HepG2 (cell line): ENCODE measurements around the gene CAPN10. TPM values are rescaled to one million over a fixed set of nuclear protein-coding genes. Genes with fewer than 3 reads are reported as not detected.
A peak's percentile ranks its signal among the peaks of the same experiment; 100 is the strongest.

Source experiments
- ATM ChIP-seq: fragments of 450-650 bp; IDR thresholded peaks from 2 replicates; pipeline ENCODE4 v1.7.1; 2017; ENCODE audit warnings: mild to moderate bottlenecking, borderline replicate concordance
- DNMT1 ChIP-seq: sonication (generic); formaldehyde crosslinking; IDR thresholded peaks from 2 replicates; pipeline ENCODE4 v1.5.1; 2020; ENCODE audit warnings: mild to moderate bottlenecking, missing genetic modification reagents
- GABPA ChIP-seq, 2 experiments: IDR thresholded peaks; 2 replicates each; pipeline ENCODE4 v1.6.1; 2011 to 2016; ENCODE audit warnings: low read depth in 2 of 2, low read length in 1 of 2, missing biosample characterization in 1 of 2, missing genetic modification characterization in 1 of 2
- GMEB2 ChIP-seq: IDR thresholded peaks from 2 replicates; pipeline ENCODE4 v1.6.1; 2016; ENCODE audit warnings: missing biosample characterization, missing genetic modification reagents, low read depth
- HCFC1 ChIP-seq: fragments of 150-350 bp; IDR thresholded peaks from 2 replicates; pipeline ENCODE4 v1.6.1; 2014; ENCODE audit warnings: low read depth, low read length
- IRX3 ChIP-seq: sonication (generic); formaldehyde crosslinking; IDR thresholded peaks from 2 replicates; pipeline ENCODE4 v1.8.1; 2023; ENCODE audit warnings: mild to moderate bottlenecking, low read depth, missing genetic modification reagents, borderline replicate concordance
- KMT2A ChIP-seq: sonication (generic); formaldehyde crosslinking; IDR thresholded peaks from 2 replicates; pipeline ENCODE4 v1.4.0; 2020; ENCODE audit warnings: missing genetic modification reagents
- MED1 ChIP-seq: sonication (generic); formaldehyde crosslinking; IDR thresholded peaks from 2 replicates; pipeline ENCODE4 v1.4.0; 2020; ENCODE audit warnings: missing genetic modification reagents
- NPAS2 ChIP-seq: sonication (generic); formaldehyde crosslinking; IDR thresholded peaks from 2 replicates; pipeline ENCODE4 v1.8.0; 2022; ENCODE audit warnings: mild to moderate bottlenecking, missing genetic modification reagents, borderline replicate concordance
- PHF8 ChIP-seq: sonication (generic); formaldehyde crosslinking; IDR thresholded peaks from 2 replicates; pipeline ENCODE4 v1.5.0; 2020; ENCODE audit warnings: missing genetic modification reagents
- POGZ ChIP-seq: sonication (generic); formaldehyde crosslinking; IDR thresholded peaks from 2 replicates; pipeline ENCODE4 v1.4.0; 2020; ENCODE audit warnings: mild to moderate bottlenecking, missing genetic modification reagents
- POLR2A ChIP-seq, 2 experiments: IDR thresholded peaks; 2 replicates each; pipeline ENCODE4 v1.6.1; 2011; ENCODE audit warnings: low read depth in 2 of 2, low read length in 2 of 2, mild to moderate bottlenecking in 1 of 2, moderate library complexity in 1 of 2; ENCODE audit not compliant: insufficient read depth in 1 of 2
- PTBP1 ChIP-seq: fragments of 200-400 bp; formaldehyde crosslinking; IDR thresholded peaks from 2 replicates; pipeline ENCODE4 v1.6.1; 2018; ENCODE audit warnings: low read length, low read depth; ENCODE audit not compliant: poor library complexity, severe bottlenecking
- RXRB ChIP-seq: IDR thresholded peaks from 2 replicates; pipeline ENCODE4 v1.6.1; 2016; ENCODE audit warnings: borderline replicate concordance, missing genetic modification reagents, missing compliant biosample characterization
- SATB2 ChIP-seq: sonication (generic); formaldehyde crosslinking; IDR thresholded peaks from 2 replicates; pipeline ENCODE4 v1.5.0; 2020; ENCODE audit warnings: missing genetic modification reagents
- SIN3A ChIP-seq: IDR thresholded peaks from 2 replicates; pipeline ENCODE4 v1.6.1; 2011; ENCODE audit warnings: low read depth, mild to moderate bottlenecking, control low read depth, low read length, borderline replicate concordance
- SP5 ChIP-seq: IDR thresholded peaks from 2 replicates; pipeline ENCODE4 v1.6.1; 2016; ENCODE audit warnings: low read depth, borderline replicate concordance
- TFDP2 ChIP-seq: sonication (generic); formaldehyde crosslinking; IDR thresholded peaks from 2 replicates; pipeline ENCODE4 v1.4.0; 2020; ENCODE audit warnings: missing genetic modification reagents
- TFE3 ChIP-seq: IDR thresholded peaks from 2 replicates; pipeline ENCODE4 v1.6.1; 2016
- ZNF263 ChIP-seq: sonication (generic); formaldehyde crosslinking; IDR thresholded peaks from 2 replicates; pipeline ENCODE4 v1.4.0; 2020; ENCODE audit warnings: missing genetic modification reagents
- ZNF563 ChIP-seq: sonication (generic); formaldehyde crosslinking; IDR thresholded peaks from 2 replicates; pipeline ENCODE4 v1.8.0; 2022; ENCODE audit warnings: mild to moderate bottlenecking, moderate library complexity, missing genetic modification reagents
- ZNF598 ChIP-seq: sonication (generic); formaldehyde crosslinking; IDR thresholded peaks from 2 replicates; pipeline ENCODE4 v1.5.1; 2020; ENCODE audit warnings: mild to moderate bottlenecking, missing genetic modification reagents, borderline replicate concordance
- ZNF615 ChIP-seq: sonication (generic); formaldehyde crosslinking; IDR thresholded peaks from 2 replicates; pipeline ENCODE4 v1.5.0; 2020; ENCODE audit warnings: mild to moderate bottlenecking, missing genetic modification reagents, borderline replicate concordance
- ZNF766 ChIP-seq: sonication (generic); formaldehyde crosslinking; IDR thresholded peaks from 2 replicates; pipeline ENCODE4 v1.5.0; 2020; ENCODE audit warnings: missing genetic modification reagents, borderline replicate concordance
- ZNF772 ChIP-seq: sonication (generic); formaldehyde crosslinking; IDR thresholded peaks from 2 replicates; pipeline ENCODE4 v1.5.0; 2020; ENCODE audit warnings: mild to moderate bottlenecking, missing genetic modification reagents
- ZNF777 ChIP-seq: sonication (generic); formaldehyde crosslinking; IDR thresholded peaks from 2 replicates; pipeline ENCODE4 v1.4.0; 2020; ENCODE audit warnings: missing genetic modification reagents
- polyA plus RNA-seq, 8 experiments: library from polyadenylated mRNA; depleted of rRNA in 3 of 8; stranded (reverse) in 7 of 8; unstranded in 1 of 8; fragments of >200 nt; fragmentation: Illumina TruSeq in 4 of 8; extraction: Trizol in 4 of 8; gene quantifications; 2 replicates each; pipeline versions ENCODE4 v1.2.1 to v1.2.3, GENCODE V29; 2011 to 2016; ENCODE audit warnings: low read depth in 4 of 8, missing spikeins in 1 of 8, mixed read lengths in 1 of 8; ENCODE audit not compliant: insufficient read depth in 1 of 8
- total RNA-seq, 5 experiments: library from RNA; depleted of rRNA; stranded (reverse); fragments of >200 nt; fragmentation: Illumina TruSeq; extraction: Trizol; gene quantifications; 2 replicates each; pipeline ENCODE4 v1.2.3, GENCODE V29; 2016; ENCODE audit warnings: low read depth in 1 of 5

Gene CAPN10
- total and polyA plus RNA-seq, 2 of the 13 experiments (the other 11 are each of a cell fraction or from before 2014, with no cell fraction given): 27.6 to 32.4 TPM

- TF ChIP-seq ZNF263 (CRISPR knock-in tag) (no peak), KMT2A (CRISPR knock-in tag) (no peak), RXRB (CRISPR knock-in tag) (0 out of 2 replicates have a peak, but pooled peaks have one; percentile 40), ZNF598 (CRISPR knock-in tag) (peak; percentile 60; the same call in 1 of the 2 replicates), ZNF772 (CRISPR knock-in tag) (peak; percentile 40; the same call in 1 of the 2 replicates), PHF8 (CRISPR knock-in tag) (peak; percentile 49), GABPA (IDR thresholded peaks at IDR 0.05; ENCODE audit: low read depth, low read length) (no peak), GABPA (CRISPR knock-in tag; IDR thresholded peaks at IDR 0.05; ENCODE audit: low read depth) (0 out of 2 replicates have a peak, but pooled peaks have one; percentile 19), SIN3A (peak; percentile 94), SP5 (CRISPR knock-in tag) (peak; percentile 75; the same call in 1 of the 2 replicates), ZNF777 (CRISPR knock-in tag) (peak; percentile 72), PTBP1 (peak; percentile 14), MED1 (peak; percentile 69), ATM (no peak), POLR2A (IDR thresholded peaks at IDR 0.05; ENCODE audit: insufficient read depth in 1 of 2, low read depth in 2 of 2, low read length in 2 of 2) (peak in 1 of 2 experiments; percentile 56; a peak in 2 of 4 replicates), POGZ (CRISPR knock-in tag) (peak; percentile 39; the same call in 1 of the 2 replicates), GMEB2 (0 out of 2 replicates have a peak, but pooled peaks have one; percentile 18), IRX3 (CRISPR knock-in tag) (no peak), SATB2 (no peak), TFDP2 (0 out of 2 replicates have a peak, but pooled peaks have one; percentile 27), ZNF766 (CRISPR knock-in tag) (no peak), DNMT1 (CRISPR knock-in tag) (no peak; the same call in 1 of the 2 replicates), NPAS2 (no peak), ZNF563 (CRISPR knock-in tag) (peak; percentile 16; the same call in 1 of the 2 replicates), HCFC1 (0 out of 2 replicates have a peak, but pooled peaks have one; percentile 8), ZNF615 (CRISPR knock-in tag) (no peak), TFE3 (CRISPR knock-in tag) (0 out of 2 replicates have a peak, but pooled peaks have one; percentile 12)
Observed at GRCh38 chr2:240566203-240567136, 20.1 kb upstream of the CAPN10 start (continued).
